ENCODE measurements around the gene SUGCT. TPM values are rescaled to one million over a fixed set of nuclear protein-coding genes. Genes with fewer than 3 reads are reported as not detected.

The SUGCT gene
- total RNA-seq, 1 donor from 2014 or later = 12.0 TPM

GRCh38 chr7:40721342-40721949, 586.6 kb downstream of the SUGCT start:
- H3K4me3 ChIP-seq (ENCODE audit: low read length in 3 of 3) = no peak overlapping the region
- H3K36me3 ChIP-seq (ENCODE audit: control insufficient read depth in 3 of 3, insufficient read depth in 3 of 3, low read length in 3 of 3) = no peaks in the 10 kb centered on the region
- no peak overlapping the region for H3K27ac ChIP-seq (ENCODE audit: low read depth, low read length)
- no peaks in the 10 kb centered on the region for H3K27me3 ChIP-seq (ENCODE audit: control insufficient read depth in 3 of 3, insufficient read depth in 3 of 3, low read length in 3 of 3)
- H3K9ac ChIP-seq (ENCODE audit: low read depth in 1 of 3, low read length in 3 of 3) = no peak overlapping the region
- no peaks in the 10 kb centered on the region for H3K9me3 ChIP-seq (ENCODE audit: control insufficient read depth in 3 of 3, low read length in 3 of 3)
- peaks cover 0 to 3% (median 3%) of the 10 kb centered on the region in 3 donors for H3K4me1 ChIP-seq (ENCODE audit: control insufficient read depth in 3 of 3, insufficient read depth in 3 of 3, low read length in 3 of 3)

- Histone ChIP-seq H3K27ac (ENCODE audit: low read depth, low read length) (no peak overlapping the region), H3K4me1 (ENCODE audit: control insufficient read depth in 3 of 3, insufficient read depth in 3 of 3, low read length in 3 of 3) (peaks cover 0 to 3% (median 0%) of the 10 kb centered on the region in 3 donors), H3K27me3 (ENCODE audit: control insufficient read depth in 3 of 3, insufficient read depth in 3 of 3, low read length in 3 of 3) (no peaks in the 10 kb centered on the region), H3K4me3 (ENCODE audit: low read length in 3 of 3) (no peak overlapping the region), H3K9ac (ENCODE audit: low read depth in 1 of 3, low read length in 3 of 3) (no peak overlapping the region), H3K36me3 (ENCODE audit: control insufficient read depth in 3 of 3, insufficient read depth in 3 of 3, low read length in 3 of 3) (no peaks in the 10 kb centered on the region), H3K9me3 (ENCODE audit: control insufficient read depth in 3 of 3, low read length in 3 of 3) (no peaks in the 10 kb centered on the region)
Observed at GRCh38 chr7:40722242-40722641, 587.4 kb downstream of the SUGCT start.

- Histone ChIP-seq H3K4me1 (ENCODE audit: control insufficient read depth in 3 of 3, insufficient read depth in 3 of 3, low read length in 3 of 3) (peaks cover 0 to 3% (median 0%) of the 10 kb centered on the region in 3 donors), H3K27ac (ENCODE audit: low read depth, low read length) (no peak overlapping the region), H3K4me3 (ENCODE audit: low read length in 3 of 3) (no peak overlapping the region), H3K36me3 (ENCODE audit: control insufficient read depth in 3 of 3, insufficient read depth in 3 of 3, low read length in 3 of 3) (no peaks in the 10 kb centered on the region), H3K9me3 (ENCODE audit: control insufficient read depth in 3 of 3, low read length in 3 of 3) (no peaks in the 10 kb centered on the region), H3K27me3 (ENCODE audit: control insufficient read depth in 3 of 3, insufficient read depth in 3 of 3, low read length in 3 of 3) (no peaks in the 10 kb centered on the region), H3K9ac (ENCODE audit: low read depth in 1 of 3, low read length in 3 of 3) (no peak overlapping the region)
Observed at GRCh38 chr7:40723829-40724228, 589.0 kb downstream of the SUGCT start.

DNA sequence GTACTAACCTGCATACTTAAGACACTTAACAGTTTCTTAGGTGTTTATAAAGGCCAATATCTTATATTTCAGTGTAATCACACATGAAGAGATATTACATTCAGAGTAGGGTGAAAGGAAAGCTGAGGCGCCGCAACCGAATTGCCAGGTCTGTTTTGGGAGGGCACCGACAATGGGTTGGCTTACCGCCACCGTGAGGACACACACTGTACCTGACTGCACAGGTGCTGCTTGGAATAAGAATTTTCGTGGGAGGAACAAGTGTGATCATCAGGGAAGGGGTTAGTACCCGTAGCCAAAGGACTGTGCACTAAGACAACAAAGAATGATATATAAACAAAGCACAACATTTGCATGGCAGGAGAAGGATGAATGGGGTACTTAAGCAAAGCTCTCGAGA, 591.8 kb downstream of the SUGCT start:
- Histone ChIP-seq H3K27ac (ENCODE audit: low read depth, low read length) (no peak overlapping the region), H3K4me3 (ENCODE audit: low read length in 3 of 3) (no peak overlapping the region), H3K9ac (ENCODE audit: low read depth in 1 of 3, low read length in 3 of 3) (no peak overlapping the region), H3K4me1 (ENCODE audit: control insufficient read depth in 3 of 3, insufficient read depth in 3 of 3, low read length in 3 of 3) (peaks cover 0 to 3% (median 0%) of the 10 kb centered on the region in 3 donors), H3K9me3 (ENCODE audit: control insufficient read depth in 3 of 3, low read length in 3 of 3) (no peaks in the 10 kb centered on the region), H3K36me3 (ENCODE audit: control insufficient read depth in 3 of 3, insufficient read depth in 3 of 3, low read length in 3 of 3) (no peaks in the 10 kb centered on the region), H3K27me3 (ENCODE audit: control insufficient read depth in 3 of 3, insufficient read depth in 3 of 3, low read length in 3 of 3) (no peaks in the 10 kb centered on the region)

DNA sequence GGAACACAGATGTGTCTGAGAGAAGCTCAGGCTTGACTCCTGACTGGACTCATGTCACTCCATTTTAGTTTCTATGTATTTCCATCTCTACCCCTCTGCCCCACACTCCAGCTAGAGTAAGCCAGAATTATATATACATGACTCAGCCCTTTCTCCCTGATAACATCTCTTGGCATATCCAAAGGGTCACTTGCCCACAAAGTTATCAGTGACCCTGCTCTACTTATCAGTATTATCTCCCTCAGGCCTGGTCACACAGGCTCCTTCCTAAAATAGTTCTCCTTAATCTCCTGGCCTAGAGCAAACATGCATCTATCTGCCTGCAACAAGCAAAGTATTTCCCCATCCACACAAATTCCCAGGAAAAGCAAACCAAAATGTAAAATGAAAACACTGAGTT, 598.3 kb downstream of the SUGCT start:
- H3K27me3 ChIP-seq (ENCODE audit: control insufficient read depth in 3 of 3, insufficient read depth in 3 of 3, low read length in 3 of 3) = no peaks in the 10 kb centered on the region
- H3K9me3 ChIP-seq (ENCODE audit: control insufficient read depth in 3 of 3, low read length in 3 of 3) = no peaks in the 10 kb centered on the region
- H3K9ac ChIP-seq (ENCODE audit: low read depth in 1 of 3, low read length in 3 of 3) = no peak overlapping the region
- H3K4me1 ChIP-seq (ENCODE audit: control insufficient read depth in 3 of 3, insufficient read depth in 3 of 3, low read length in 3 of 3) = no peaks in the 10 kb centered on the region
- H3K36me3 ChIP-seq (ENCODE audit: control insufficient read depth in 3 of 3, insufficient read depth in 3 of 3, low read length in 3 of 3) = no peaks in the 10 kb centered on the region
- H3K4me3 ChIP-seq (ENCODE audit: low read length in 3 of 3) = no peak overlapping the region
- no peak overlapping the region for H3K27ac ChIP-seq (ENCODE audit: low read depth, low read length)

GRCh38 chr7:40733578-40733977, 598.8 kb downstream of the SUGCT start:
- no peaks in the 10 kb centered on the region for H3K4me1 ChIP-seq (ENCODE audit: control insufficient read depth in 3 of 3, insufficient read depth in 3 of 3, low read length in 3 of 3)
- no peaks in the 10 kb centered on the region for H3K27me3 ChIP-seq (ENCODE audit: control insufficient read depth in 3 of 3, insufficient read depth in 3 of 3, low read length in 3 of 3)
- H3K9me3 ChIP-seq (ENCODE audit: control insufficient read depth in 3 of 3, low read length in 3 of 3) = no peaks in the 10 kb centered on the region
- H3K9ac ChIP-seq (ENCODE audit: low read depth in 1 of 3, low read length in 3 of 3) = no peak overlapping the region
- no peak overlapping the region for H3K4me3 ChIP-seq (ENCODE audit: low read length in 3 of 3)
- no peaks in the 10 kb centered on the region for H3K36me3 ChIP-seq (ENCODE audit: control insufficient read depth in 3 of 3, insufficient read depth in 3 of 3, low read length in 3 of 3)
- no peak overlapping the region for H3K27ac ChIP-seq (ENCODE audit: low read depth, low read length)

DNA sequence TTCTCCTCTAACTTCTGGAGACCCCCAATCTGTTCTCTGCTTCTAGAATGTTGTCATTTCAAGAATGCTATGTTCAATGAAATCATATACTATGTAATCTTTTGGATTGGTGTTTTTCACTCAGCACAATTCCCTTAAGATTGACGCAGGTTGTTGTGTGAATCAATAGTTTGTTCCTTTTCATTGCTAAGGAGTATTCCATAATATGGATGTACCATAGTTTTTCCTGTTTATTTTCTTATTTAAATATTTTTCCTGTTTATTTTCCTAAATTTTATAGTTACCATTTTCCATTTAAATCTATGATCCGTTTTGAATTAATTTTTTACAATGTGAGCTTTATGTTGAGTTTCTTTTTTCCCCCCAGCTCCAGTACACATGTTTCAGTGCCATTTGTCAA, 604.5 kb downstream of the SUGCT start:
- Histone ChIP-seq H3K4me1 (ENCODE audit: control insufficient read depth in 3 of 3, insufficient read depth in 3 of 3, low read length in 3 of 3) (no peaks in the 10 kb centered on the region), H3K4me3 (ENCODE audit: low read length in 3 of 3) (no peak overlapping the region)

DNA sequence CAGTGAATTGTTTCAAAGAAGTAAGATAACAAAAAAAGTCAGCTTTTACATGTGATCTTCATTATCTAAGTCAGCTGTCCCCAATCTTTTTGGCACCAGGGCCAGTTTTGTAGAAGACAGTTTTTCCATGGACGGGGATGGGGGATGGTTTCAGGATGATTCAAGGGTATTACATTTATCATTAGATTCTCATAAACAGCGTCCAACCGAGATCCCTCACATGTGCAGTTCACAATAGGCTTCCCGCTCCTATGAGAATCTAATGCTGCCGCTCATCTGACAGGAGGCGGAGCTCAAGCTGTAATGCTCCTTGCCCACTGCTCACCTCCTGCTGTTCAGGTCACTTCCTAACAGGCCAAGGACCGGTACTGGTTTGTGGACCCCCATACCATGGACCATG, 607.5 kb downstream of the SUGCT start:
- H3K9ac ChIP-seq (ENCODE audit: low read depth in 1 of 3, low read length in 3 of 3) = no peak overlapping the region

More for the DNA sequence above, 604.5 kb downstream of the SUGCT start:
- Histone ChIP-seq H3K36me3 (ENCODE audit: control insufficient read depth in 3 of 3, insufficient read depth in 3 of 3, low read length in 3 of 3) (no peaks in the 10 kb centered on the region), H3K27ac (ENCODE audit: low read depth, low read length) (no peak overlapping the region), H3K27me3 (ENCODE audit: control insufficient read depth in 3 of 3, insufficient read depth in 3 of 3, low read length in 3 of 3) (no peaks in the 10 kb centered on the region), H3K9me3 (ENCODE audit: control insufficient read depth in 3 of 3, low read length in 3 of 3) (no peaks in the 10 kb centered on the region), H3K9ac (ENCODE audit: low read depth in 1 of 3, low read length in 3 of 3) (no peak overlapping the region)

GRCh38 chr7:40746841-40747556, 612.2 kb downstream of the SUGCT start:
- Histone ChIP-seq H3K9me3 (ENCODE audit: control insufficient read depth in 3 of 3, low read length in 3 of 3) (no peaks in the 10 kb centered on the region), H3K9ac (ENCODE audit: low read depth in 1 of 3, low read length in 3 of 3) (no peak overlapping the region), H3K36me3 (ENCODE audit: control insufficient read depth in 3 of 3, insufficient read depth in 3 of 3, low read length in 3 of 3) (no peaks in the 10 kb centered on the region), H3K4me1 (ENCODE audit: control insufficient read depth in 3 of 3, insufficient read depth in 3 of 3, low read length in 3 of 3) (no peaks in the 10 kb centered on the region), H3K27ac (ENCODE audit: low read depth, low read length) (no peak overlapping the region), H3K27me3 (ENCODE audit: control insufficient read depth in 3 of 3, insufficient read depth in 3 of 3, low read length in 3 of 3) (no peaks in the 10 kb centered on the region), H3K4me3 (ENCODE audit: low read length in 3 of 3) (no peak overlapping the region)

More for the DNA sequence above, 607.5 kb downstream of the SUGCT start:
- Histone ChIP-seq H3K36me3 (ENCODE audit: control insufficient read depth in 3 of 3, insufficient read depth in 3 of 3, low read length in 3 of 3) (no peaks in the 10 kb centered on the region), H3K4me1 (ENCODE audit: control insufficient read depth in 3 of 3, insufficient read depth in 3 of 3, low read length in 3 of 3) (no peaks in the 10 kb centered on the region), H3K9me3 (ENCODE audit: control insufficient read depth in 3 of 3, low read length in 3 of 3) (no peaks in the 10 kb centered on the region), H3K27ac (ENCODE audit: low read depth, low read length) (no peak overlapping the region), H3K27me3 (ENCODE audit: control insufficient read depth in 3 of 3, insufficient read depth in 3 of 3, low read length in 3 of 3) (no peaks in the 10 kb centered on the region), H3K4me3 (ENCODE audit: low read length in 3 of 3) (no peak overlapping the region)

GRCh38 chr7:40747856-40748255, 613.1 kb downstream of the SUGCT start:
- Histone ChIP-seq H3K27ac (ENCODE audit: low read depth, low read length) (no peak overlapping the region), H3K27me3 (ENCODE audit: control insufficient read depth in 3 of 3, insufficient read depth in 3 of 3, low read length in 3 of 3) (no peaks in the 10 kb centered on the region), H3K9ac (ENCODE audit: low read depth in 1 of 3, low read length in 3 of 3) (no peak overlapping the region), H3K4me1 (ENCODE audit: control insufficient read depth in 3 of 3, insufficient read depth in 3 of 3, low read length in 3 of 3) (no peaks in the 10 kb centered on the region), H3K9me3 (ENCODE audit: control insufficient read depth in 3 of 3, low read length in 3 of 3) (no peaks in the 10 kb centered on the region), H3K4me3 (ENCODE audit: low read length in 3 of 3) (no peak overlapping the region), H3K36me3 (ENCODE audit: control insufficient read depth in 3 of 3, insufficient read depth in 3 of 3, low read length in 3 of 3) (no peaks in the 10 kb centered on the region)
